BLaER1 treated with 17β-estradiol and CSF1 and Interleukin-3, amounts not matched to agents 10 nM and 100 nM (cell line): ENCODE results near the gene CRELD2.

Experiments
- H3K27ac ChIP-seq, 11 experiments: shearing (Covaris generic); formaldehyde crosslinking; 2 replicates each; pipeline ENCODE4 v1.8.1; 2022
- H3K27me3 ChIP-seq, 11 experiments: shearing (Covaris generic); formaldehyde crosslinking; 2 replicates each; pipeline ENCODE4 v1.8.1; 2022
- H3K36me3 ChIP-seq, 11 experiments: shearing (Covaris generic); formaldehyde crosslinking; 2 replicates each; pipeline ENCODE4 v1.8.1; 2022
- H3K4me1 ChIP-seq, 10 experiments: shearing (Covaris generic); formaldehyde crosslinking; 2 replicates each; pipeline ENCODE4 v1.8.1; 2022
- H3K4me2 ChIP-seq, 11 experiments: shearing (Covaris generic); formaldehyde crosslinking; 2 replicates each; pipeline ENCODE4 v1.8.1; 2022
- H3K4me3 ChIP-seq, 10 experiments: shearing (Covaris generic); formaldehyde crosslinking; 2 replicates each; pipeline ENCODE4 v1.8.1; 2022
- H3K9ac ChIP-seq, 11 experiments: shearing (Covaris generic); formaldehyde crosslinking; 2 replicates each; pipeline ENCODE4 v1.8.1; 2022
- H3K9me3 ChIP-seq, 11 experiments: shearing (Covaris generic); formaldehyde crosslinking; replicated peaks in 1 of 11; 2 replicates each; pipeline ENCODE4 v1.8.1; 2022
- H4K20me1 ChIP-seq, 11 experiments: shearing (Covaris generic); formaldehyde crosslinking; 2 replicates each; pipeline ENCODE4 v1.8.1; 2022
- Cebpa-rat ChIP-seq, 11 experiments: shearing (Covaris generic); IDR thresholded peaks; 2 replicates each; pipeline ENCODE4 v1.8.1; 2022

CRELD2 gene, protein sequence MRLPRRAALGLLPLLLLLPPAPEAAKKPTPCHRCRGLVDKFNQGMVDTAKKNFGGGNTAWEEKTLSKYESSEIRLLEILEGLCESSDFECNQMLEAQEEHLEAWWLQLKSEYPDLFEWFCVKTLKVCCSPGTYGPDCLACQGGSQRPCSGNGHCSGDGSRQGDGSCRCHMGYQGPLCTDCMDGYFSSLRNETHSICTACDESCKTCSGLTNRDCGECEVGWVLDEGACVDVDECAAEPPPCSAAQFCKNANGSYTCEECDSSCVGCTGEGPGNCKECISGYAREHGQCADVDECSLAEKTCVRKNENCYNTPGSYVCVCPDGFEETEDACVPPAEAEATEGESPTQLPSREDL

DNA sequence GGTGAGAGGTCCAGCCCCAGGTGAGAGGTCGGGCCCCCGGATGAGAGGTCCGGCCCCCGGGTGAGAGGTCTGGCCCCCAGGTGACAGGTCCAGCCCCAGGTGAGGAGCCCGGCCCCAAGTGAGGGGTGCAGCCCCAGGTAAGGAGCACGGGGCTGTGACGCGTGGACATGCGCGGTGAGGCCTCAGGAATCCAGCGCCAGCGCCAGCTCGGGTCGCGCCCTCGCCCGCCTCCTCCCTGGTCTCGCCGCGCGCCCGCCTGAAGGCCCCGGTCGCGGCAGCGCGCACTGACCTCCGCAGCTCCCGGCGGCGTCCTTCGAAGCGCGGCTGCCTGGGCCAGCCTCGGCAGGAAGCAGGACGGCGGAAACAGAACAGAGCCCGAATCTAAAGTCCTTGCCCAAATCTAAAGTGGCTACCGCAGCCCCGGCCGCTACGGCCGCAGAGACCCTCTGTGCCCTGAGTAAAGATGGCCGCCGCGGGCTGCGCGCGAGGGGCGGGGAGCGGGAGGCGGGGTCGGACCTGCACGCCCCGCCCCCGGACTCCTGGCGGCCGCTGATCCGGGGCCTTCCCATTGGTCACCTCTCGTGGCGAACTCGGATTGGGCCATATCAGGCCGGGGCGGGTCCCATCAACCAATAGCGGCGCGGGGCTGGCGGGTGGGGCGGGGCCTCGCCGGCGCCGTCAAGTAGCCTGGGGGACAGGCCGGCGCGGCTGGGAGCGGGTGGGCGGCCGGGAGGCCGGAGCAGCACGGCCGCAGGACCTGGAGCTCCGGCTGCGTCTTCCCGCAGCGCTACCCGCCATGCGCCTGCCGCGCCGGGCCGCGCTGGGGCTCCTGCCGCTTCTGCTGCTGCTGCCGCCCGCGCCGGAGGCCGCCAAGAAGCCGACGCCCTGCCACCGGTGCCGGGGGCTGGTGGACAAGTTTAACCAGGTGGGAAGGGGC is at the start of gene CRELD2, which contains the start of gene ALG12:
Gene CRELD2 (plus strand): TSS at position 661 of the 937 bp plus-strand sequence. CDS start 136 bp downstream, at position 797.
Gene ALG12 (minus strand): TSS at position 465 of the 937 bp plus-strand sequence. CDS start 4,673 bp downstream, outside the sequence.
- Histone ChIP-seq H3K27ac (peak within 1 kb of the TSS; percentile 78 to 93 (median 88)), H3K4me1 (peaks cover 28 to 60% (median 57%) of the 10 kb centered on the region in 10 experiments), H3K9ac (peak within 1 kb of the TSS; percentile 85 to 98 (median 91))

DNA sequence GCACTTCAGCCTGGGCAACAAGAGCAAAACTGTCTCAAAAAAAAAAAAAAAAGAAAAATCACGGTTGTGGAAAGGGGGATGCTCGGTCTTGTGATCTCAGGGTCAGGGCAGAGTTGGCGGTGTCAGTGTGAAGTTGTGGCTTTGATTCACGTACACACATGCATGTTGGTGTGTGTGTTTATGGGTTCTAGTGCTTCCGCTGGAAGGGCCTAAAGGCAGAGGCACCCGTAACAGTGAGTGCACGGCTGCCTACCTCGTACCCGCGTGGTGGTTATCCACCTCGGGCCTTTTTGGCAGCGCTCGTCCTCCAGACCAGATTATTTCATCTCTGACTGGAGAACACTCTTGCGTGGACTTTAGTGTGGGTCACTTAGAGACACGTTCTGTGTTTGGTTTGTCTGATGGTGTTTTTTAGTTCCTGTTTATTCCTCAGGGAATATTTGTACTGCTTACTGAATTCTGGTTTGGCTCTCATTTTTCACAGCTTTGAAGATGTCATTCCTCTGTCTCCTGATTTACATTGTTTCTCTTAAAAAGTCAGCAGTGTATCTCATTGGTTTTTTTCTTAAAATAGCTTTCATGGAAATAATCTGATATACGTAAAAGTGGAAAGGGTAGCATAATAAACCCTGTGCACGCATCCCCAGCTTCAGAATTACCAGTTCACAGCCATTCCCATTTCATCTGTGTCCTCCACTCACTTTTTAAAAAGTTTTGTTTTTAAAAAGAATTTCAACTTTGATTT is 49.2 kb upstream of the CRELD2 start:
- peaks cover 42 to 98% (median 71%) of the 10 kb centered on the region in 11 experiments; a peak in 20 of 22 replicates for H4K20me1 ChIP-seq
- H3K4me3 ChIP-seq = 0 out of 20 replicates have a peak overlapping the region, but pooled peaks of 1 of the 10 experiments have one; percentile 16
- H3K36me3 ChIP-seq = peaks cover 54 to 92% (median 79%) of the 10 kb centered on the region in 11 experiments
- H3K27me3 ChIP-seq = no peaks in the 10 kb centered on the region
- no peak overlapping the region for H3K27ac ChIP-seq
- no peak overlapping the region for H3K4me2 ChIP-seq
- peaks cover 0 to 8% (median 0%) of the 10 kb centered on the region in 10 experiments; a peak in 1 of 20 replicates for H3K4me1 ChIP-seq
- H3K9ac ChIP-seq = no peak overlapping the region
- TF ChIP-seq Cebpa-rat (IDR thresholded peaks at IDR 0.05) = no peak
- H3K9me3 ChIP-seq = peaks cover 55 to 91% (median 73%) of the 10 kb centered on the region in 11 experiments

More for the DNA sequence above, at the start of gene CRELD2, which contains the start of gene ALG12:
- Histone ChIP-seq H3K36me3 (peaks cover 27 to 46% (median 34%) of the 10 kb centered on the region in 11 experiments), H3K4me3 (peak within 1 kb of the TSS; percentile 73 to 97 (median 90)), H3K9me3 (no peaks in the 10 kb centered on the region), H4K20me1 (peaks cover 4 to 60% (median 21%) of the 10 kb centered on the region in 11 experiments; a peak in 15 of 22 replicates), H3K4me2 (peak within 1 kb of the TSS; percentile 95 to 100 (median 98)), H3K27me3 (no peaks in the 10 kb centered on the region)
- no peak for TF ChIP-seq Cebpa-rat (IDR thresholded peaks at IDR 0.05)

DNA sequence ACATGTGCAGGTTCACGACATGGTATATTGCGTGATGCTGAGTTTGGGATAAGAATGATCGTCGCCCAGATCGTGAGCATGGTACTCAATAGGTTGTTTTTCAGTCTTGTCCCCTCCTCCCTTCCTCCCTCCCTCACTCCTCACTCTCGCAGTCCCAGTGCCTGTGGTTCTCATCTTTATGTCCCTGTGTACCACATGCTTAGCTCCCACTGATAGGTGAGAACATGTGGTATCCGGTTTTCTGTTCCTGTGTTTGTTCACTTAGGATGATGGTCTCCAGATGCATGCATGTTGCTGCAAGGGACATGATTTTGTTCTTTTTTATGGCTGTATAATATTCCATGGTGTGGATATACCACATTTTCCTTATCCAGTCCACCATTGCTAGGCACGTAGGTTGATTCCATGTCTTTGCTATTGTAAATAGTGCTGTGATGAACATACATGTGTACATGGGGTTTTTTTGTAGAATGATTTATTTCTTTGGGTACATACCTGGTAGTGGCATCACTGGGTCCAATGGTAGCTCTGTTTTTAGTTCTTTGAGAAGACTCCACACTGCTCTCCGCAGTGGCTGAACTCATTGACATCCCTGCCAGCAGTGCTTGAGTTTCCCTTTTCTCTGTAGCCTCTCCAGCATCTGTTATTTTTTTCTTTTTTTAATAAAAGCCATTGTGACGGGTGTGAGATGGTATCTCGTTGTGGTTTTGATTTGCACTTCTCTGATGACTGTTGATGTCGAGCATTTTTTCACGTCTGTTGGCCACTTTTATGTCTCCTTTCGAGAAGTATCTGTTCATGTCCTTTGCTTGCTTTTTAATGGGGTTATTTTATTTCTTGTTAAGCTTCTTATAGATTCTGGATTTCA is 48.4 kb upstream of the CRELD2 start:
- Histone ChIP-seq H3K9me3 (peaks cover 52 to 91% (median 75%) of the 10 kb centered on the region in 11 experiments), H3K27ac (no peak overlapping the region), H3K4me1 (peaks cover 0 to 8% (median 0%) of the 10 kb centered on the region in 10 experiments; a peak in 1 of 20 replicates), H4K20me1 (peaks cover 40 to 98% (median 70%) of the 10 kb centered on the region in 11 experiments; a peak in 19 of 22 replicates), H3K27me3 (no peaks in the 10 kb centered on the region), H3K9ac (no peak overlapping the region), H3K36me3 (peaks cover 59 to 92% (median 79%) of the 10 kb centered on the region in 11 experiments), H3K4me3 (0 out of 20 replicates have a peak overlapping the region, but pooled peaks of 1 of the 10 experiments have one; percentile 16), H3K4me2 (no peak overlapping the region; a peak in 2 of 22 replicates)
- TF ChIP-seq Cebpa-rat (IDR thresholded peaks at IDR 0.05) = no peak

DNA sequence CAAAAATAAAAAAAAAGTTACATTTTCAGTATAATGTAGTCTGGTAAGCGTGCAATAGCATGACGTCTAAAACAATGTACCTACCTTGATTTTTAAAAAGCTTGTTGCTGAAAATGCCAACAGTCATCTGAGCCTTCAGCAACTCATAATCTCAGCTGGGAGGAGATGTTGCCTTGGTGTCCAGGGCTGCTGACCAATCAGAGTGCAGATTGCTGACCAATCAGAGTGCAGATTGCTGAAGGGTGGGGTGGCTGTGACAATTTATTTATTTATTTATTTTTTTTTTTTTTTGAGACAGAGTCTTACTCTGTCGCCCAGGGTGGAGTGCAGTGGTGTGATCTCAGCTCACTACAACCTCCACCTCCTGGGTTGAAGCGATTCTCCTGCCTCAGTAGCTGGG is 47.0 kb upstream of the CRELD2 start:
- Histone ChIP-seq H3K4me3 (no peak overlapping the region), H3K27ac (no peak overlapping the region), H3K27me3 (no peaks in the 10 kb centered on the region), H3K9me3 (peaks cover 43 to 89% (median 75%) of the 10 kb centered on the region in 11 experiments), H3K9ac (no peak overlapping the region), H3K36me3 (peaks cover 53 to 92% (median 79%) of the 10 kb centered on the region in 11 experiments), H3K4me2 (no peak overlapping the region), H3K4me1 (peaks cover 0 to 8% (median 0%) of the 10 kb centered on the region in 10 experiments; a peak in 1 of 20 replicates), H4K20me1 (peaks cover 40 to 97% (median 64%) of the 10 kb centered on the region in 11 experiments; a peak in 19 of 22 replicates)
- TF ChIP-seq Cebpa-rat (IDR thresholded peaks at IDR 0.05) = no peak

DNA sequence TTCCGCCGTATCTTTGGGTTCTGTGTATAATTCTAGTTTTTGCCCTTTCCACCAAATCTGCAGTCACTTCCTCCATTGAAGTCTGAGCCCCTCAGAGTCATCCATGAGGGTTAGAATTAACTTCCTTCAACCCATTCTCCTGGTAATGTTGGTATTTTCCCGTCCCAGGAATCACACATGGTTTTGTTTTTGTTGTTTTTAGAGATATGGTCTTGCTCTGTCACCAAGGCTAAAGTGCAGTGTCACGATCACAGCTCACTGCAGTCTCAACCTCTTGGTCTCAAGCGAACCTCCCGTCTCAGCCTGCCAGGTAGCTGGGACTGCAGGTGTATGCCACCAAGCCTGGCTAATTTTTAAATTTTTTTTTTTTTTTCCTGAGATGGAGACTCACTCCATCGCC is 46.1 kb upstream of the CRELD2 start:
- Histone ChIP-seq H3K4me2 (no peak overlapping the region), H3K9ac (no peak overlapping the region), H3K27ac (no peak overlapping the region), H3K36me3 (peaks cover 51 to 92% (median 79%) of the 10 kb centered on the region in 11 experiments), H3K9me3 (peaks cover 34 to 89% (median 75%) of the 10 kb centered on the region in 11 experiments), H3K27me3 (no peaks in the 10 kb centered on the region), H4K20me1 (peaks cover 40 to 96% (median 60%) of the 10 kb centered on the region in 11 experiments; a peak in 19 of 22 replicates), H3K4me3 (no peak overlapping the region), H3K4me1 (peaks cover 0 to 8% (median 0%) of the 10 kb centered on the region in 10 experiments; a peak in 1 of 20 replicates)
- no peak for TF ChIP-seq Cebpa-rat (IDR thresholded peaks at IDR 0.05)

DNA sequence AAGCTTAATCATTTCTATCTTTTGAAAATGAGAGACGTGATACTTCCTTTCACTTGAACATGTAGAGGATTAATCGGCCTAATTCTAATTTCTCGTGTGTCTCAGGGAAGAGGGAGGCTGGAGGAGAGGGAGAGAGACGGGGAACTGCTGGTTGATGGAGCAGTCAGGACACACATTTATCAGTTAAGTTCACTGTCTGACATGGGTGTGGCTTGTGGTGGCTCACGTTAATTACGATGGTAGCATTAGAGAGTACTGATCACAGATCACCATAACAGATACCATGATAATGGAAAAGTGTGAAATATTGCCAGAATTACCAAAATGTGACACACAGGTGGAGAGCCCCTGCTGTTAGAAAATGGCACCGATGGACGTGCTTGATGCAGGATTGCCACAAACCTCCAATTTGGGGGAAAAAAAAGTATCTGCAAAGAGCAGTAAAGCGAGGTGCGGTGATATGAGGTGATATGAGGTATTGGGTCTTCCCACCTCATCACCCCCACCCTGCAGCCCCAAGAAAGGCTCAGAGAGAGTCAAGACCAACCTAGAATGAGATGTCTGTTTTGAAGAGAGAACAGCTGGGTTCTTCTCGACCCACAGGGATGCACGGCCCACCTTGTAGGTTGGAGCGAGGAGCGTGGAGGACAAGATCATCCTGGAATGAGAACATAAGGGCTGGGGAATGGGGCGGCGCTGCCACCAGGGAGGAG is 45.0 kb upstream of the CRELD2 start:
- H3K27ac ChIP-seq = no peak overlapping the region
- no peak overlapping the region for H3K4me2 ChIP-seq
- H3K4me3 ChIP-seq = no peak overlapping the region
- H3K36me3 ChIP-seq = peaks cover 45 to 92% (median 79%) of the 10 kb centered on the region in 11 experiments
- H3K9me3 ChIP-seq = peaks cover 32 to 89% (median 75%) of the 10 kb centered on the region in 11 experiments
- peaks cover 0 to 8% (median 0%) of the 10 kb centered on the region in 10 experiments; a peak in 1 of 20 replicates for H3K4me1 ChIP-seq
- no peaks in the 10 kb centered on the region for H3K27me3 ChIP-seq
- H3K9ac ChIP-seq = no peak overlapping the region
- peaks cover 40 to 95% (median 56%) of the 10 kb centered on the region in 11 experiments; a peak in 19 of 22 replicates for H4K20me1 ChIP-seq
- TF ChIP-seq Cebpa-rat (IDR thresholded peaks at IDR 0.05) = no peak

DNA sequence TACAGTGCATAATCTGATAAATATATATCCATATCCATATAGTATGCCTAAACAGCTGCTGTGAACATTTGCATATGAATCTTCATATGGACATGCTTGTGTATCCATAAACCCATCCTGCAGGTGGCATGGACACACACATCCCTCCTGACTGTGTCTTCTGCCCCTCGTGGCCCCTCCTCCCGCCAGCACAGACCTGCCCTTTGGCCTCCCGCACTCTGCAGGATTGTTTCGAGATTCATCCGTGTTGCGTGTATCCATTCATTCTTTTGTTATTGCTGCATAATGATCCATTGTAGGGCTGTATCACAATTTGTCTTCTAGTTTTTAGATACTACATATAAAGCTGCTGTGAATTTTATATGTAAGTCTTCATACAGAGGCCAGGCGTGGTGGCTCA is 40.8 kb upstream of the CRELD2 start:
- no peak for TF ChIP-seq Cebpa-rat (IDR thresholded peaks at IDR 0.05)

More for the DNA sequence above, 40.8 kb upstream of the CRELD2 start:
- peaks cover 42 to 91% (median 55%) of the 10 kb centered on the region in 11 experiments; a peak in 21 of 22 replicates for H4K20me1 ChIP-seq
- H3K36me3 ChIP-seq = peaks cover 35 to 83% (median 76%) of the 10 kb centered on the region in 11 experiments
- peaks cover 17 to 66% (median 60%) of the 10 kb centered on the region in 11 experiments; a peak in 21 of 22 replicates for H3K9me3 ChIP-seq
- no peak overlapping the region for H3K4me2 ChIP-seq
- no peaks in the 10 kb centered on the region for H3K27me3 ChIP-seq
- H3K9ac ChIP-seq = no peak overlapping the region
- no peak overlapping the region for H3K4me3 ChIP-seq
- peaks cover 13 to 29% (median 22%) of the 10 kb centered on the region in 10 experiments for H3K4me1 ChIP-seq
- H3K27ac ChIP-seq = no peak overlapping the region
